Gastrocnemius medialis (tissue), 4 donors: ENCODE data around the gene GPBP1L1. TPM values are rescaled to one million over a fixed set of nuclear protein-coding genes. Genes with fewer than 3 reads are reported as not detected.
A peak's percentile ranks its signal among the peaks of the same experiment; 100 is the strongest.

Experiments
- ATAC-seq, 2 donors: fragments of 150-250 bp; one replicate each; pipeline ENCODE4 v1.9.1; 2016
- DNase-seq, 2 donors: peaks; one replicate each; pipeline ENCODE4 v3.0.0-alpha.2; 2019
- H3K27ac ChIP-seq, 4 donors: fragments of 200-600 bp; sonication (generic); 1 replicate in 1 of 4; 2 replicates in 3 of 4; pipeline ENCODE4 v1.5.1; 2016 to 2018; ENCODE audit warnings: mild to moderate bottlenecking in 2 of 4, moderate library complexity in 1 of 4
- H3K27me3 ChIP-seq, 3 donors: fragments of 200-600 bp; sonication (generic) in 2 of 3; 1 replicate in 1 of 3; 2 replicates in 2 of 3; pipeline versions ENCODE4 v1.5.1 to v1.6.0; 2016 to 2019; ENCODE audit warnings: mild to moderate bottlenecking in 1 of 3, moderate library complexity in 1 of 3
- H3K36me3 ChIP-seq, 2 donors: fragments of 200-600 bp; sonication (generic) in 1 of 2; one replicate each; pipeline ENCODE4 v1.5.1; 2017 to 2018
- H3K4me1 ChIP-seq, 2 donors: fragments of 200-600 bp; sonication (generic) in 1 of 2; one replicate each; pipeline ENCODE4 v1.5.1; 2016 to 2017; ENCODE audit warnings: mild to moderate bottlenecking in 2 of 2
- H3K4me3 ChIP-seq, 4 donors: fragments of 200-600 bp; sonication (generic) in 3 of 4; 1 replicate in 1 of 4; 2 replicates in 3 of 4; pipeline ENCODE4 v1.5.1; 2016 to 2019; ENCODE audit warnings: mild to moderate bottlenecking in 2 of 4
- H3K9me3 ChIP-seq, 3 donors: fragments of 200-600 bp; sonication (generic) in 2 of 3; 1 replicate in 1 of 3; 2 replicates in 2 of 3; pipeline ENCODE4 v1.5.1; 2016 to 2019
- CTCF ChIP-seq, 5 experiments: fragments of 450-650 bp in 3 of 5; fragments of 200-600 bp in 2 of 5; sonication (generic) in 2 of 5; IDR thresholded peaks in 4 of 5; conservative IDR thresholded peaks in 1 of 5; 1 replicate in 4 of 5; 2 replicates in 1 of 5; pipeline ENCODE4 v1.5.1; 2016 to 2019; ENCODE audit warnings: antibody characterized with exemption in 5 of 5, mild to moderate bottlenecking in 3 of 5, moderate library complexity in 3 of 5
- POLR2A ChIP-seq, 2 donors: fragments of 450-650 bp; IDR thresholded peaks; one replicate each; pipeline ENCODE4 v1.6.1; 2017; ENCODE audit warnings: antibody characterized with exemption in 2 of 2, mild to moderate bottlenecking in 2 of 2, moderate library complexity in 2 of 2
- in situ Hi-C, 4 donors: fragments of 200-750 bp; cut with MboI; loops; one replicate each; pipeline versions ENCODE4 v1.15.0 to v1.8.0; 2017; ENCODE audit warnings: low sequenced_read_pairs in 4 of 4
- intact Hi-C: fragments of 100-400 bp; cut with DNase I; formaldehyde crosslinking; loops from one replicate; pipeline ENCODE4 v1.15.1; 2023; ENCODE audit warnings: low total_unique reads
- total RNA-seq, 4 donors: library from RNA; depleted of rRNA; stranded (reverse); fragments of >200 nt; gene quantifications; one replicate each; pipeline versions ENCODE4 v1.1.0 to v1.2.3, GENCODE V29; 2016

Gene GPBP1L1
- total RNA-seq, 4 donors from 2014 or later = 58.5 to 99.5 (median 81.8) TPM

GRCh38 chr1:45586769-45587168, 99.6 kb downstream of the GPBP1L1 start:
- H3K4me3 ChIP-seq = no peak overlapping the region
- peaks cover 23 to 25% of the 10 kb centered on the region in 2 donors for H3K4me1 ChIP-seq
- H3K27ac ChIP-seq = peak overlapping the region in 1 of 4 donors; percentile 3
- no peaks in the 10 kb centered on the region for H3K27me3 ChIP-seq
- no peak for DNase-seq
- no peak for ATAC-seq
- peaks cover 0 to 2% of the 10 kb centered on the region in 2 donors for H3K36me3 ChIP-seq
- in situ Hi-C loops (loop anchor here in 1 of 4 donors (25.0 kb wide), 1 partner anchor 101 kb away; the partner anchor contains the start of genes GPBP1L1 and TMEM69), intact Hi-C loops (loop anchor here (10.0 kb wide), 1 partner anchor 548 kb away; the partner anchor contains the start of gene PIK3R3)
- no peaks in the 10 kb centered on the region for H3K9me3 ChIP-seq
- TF ChIP-seq POLR2A (IDR thresholded peaks at IDR 0.05) = no peak
- TF ChIP-seq CTCF (IDR thresholded peaks at IDR 0.05 in 4 of 5, conservative IDR thresholded peaks at IDR 0.05 in 1 of 5) = no peak

- H3K4me3 ChIP-seq = peak overlapping the region; percentile 82 to 97 (median 94)
- in situ Hi-C loops (loop anchor here in 1 of 4 donors (25.0 kb wide), 1 partner anchor 102 kb away; the partner anchor contains the start of genes GPBP1L1 and TMEM69), intact Hi-C loops (loop anchor here (10.0 kb wide), 1 partner anchor 549 kb away; the partner anchor contains the start of gene PIK3R3)
- H3K4me1 ChIP-seq = peaks cover 23 to 25% of the 10 kb centered on the region in 2 donors
- peak overlapping the region in 3 of 4 donors; percentile 92 to 99 (median 97) for H3K27ac ChIP-seq
- no peaks in the 10 kb centered on the region for H3K27me3 ChIP-seq
- TF ChIP-seq POLR2A (IDR thresholded peaks at IDR 0.05) (no peak), CTCF (IDR thresholded peaks at IDR 0.05 in 4 of 5, conservative IDR thresholded peaks at IDR 0.05 in 1 of 5) (no peak)
- DNase-seq = no peak
- H3K36me3 ChIP-seq = no peaks in the 10 kb centered on the region
- H3K9me3 ChIP-seq = no peaks in the 10 kb centered on the region
- ATAC-seq = no peak
Observed at GRCh38 chr1:45585496-45586075, 100.7 kb downstream of the GPBP1L1 start.

- Histone ChIP-seq H3K9me3 (no peaks in the 10 kb centered on the region), H3K27me3 (no peaks in the 10 kb centered on the region), H3K36me3 (no peaks in the 10 kb centered on the region), H3K4me1 (peaks cover 23 to 25% of the 10 kb centered on the region in 2 donors), H3K4me3 (peak overlapping the region; percentile 82 to 97 (median 94)), H3K27ac (peak overlapping the region; percentile 92 to 99 (median 96))
- in situ Hi-C loops (loop anchor here in 1 of 4 donors (25.0 kb wide), 1 partner anchor 102 kb away; the partner anchor contains the start of genes GPBP1L1 and TMEM69), intact Hi-C loops (loop anchor here (10.0 kb wide), 1 partner anchor 550 kb away; the partner anchor contains the start of gene PIK3R3)
- DNase-seq (no peak), ATAC-seq (no peak)
- TF ChIP-seq CTCF (IDR thresholded peaks at IDR 0.05 in 4 of 5, conservative IDR thresholded peaks at IDR 0.05 in 1 of 5) (no peak), POLR2A (IDR thresholded peaks at IDR 0.05) (no peak)
Observed at GRCh38 chr1:45585110-45585426, 101.3 kb downstream of the GPBP1L1 start.

GRCh38 chr1:45584351-45585109, 101.8 kb downstream of the GPBP1L1 start:
- H3K36me3 ChIP-seq = no peaks in the 10 kb centered on the region
- DNase-seq (peak; percentile 67 to 74), ATAC-seq (peak; percentile 57 to 58)
- TF ChIP-seq POLR2A (IDR thresholded peaks at IDR 0.05) (no peak), CTCF (IDR thresholded peaks at IDR 0.05 in 4 of 5, conservative IDR thresholded peaks at IDR 0.05 in 1 of 5) (no peak)
- H3K4me3 ChIP-seq = peak overlapping the region; percentile 82 to 97 (median 94)
- intact Hi-C loops = loop anchor here (10.0 kb wide), 1 partner anchor 550 kb away; the partner anchor contains the start of gene PIK3R3
- no peaks in the 10 kb centered on the region for H3K27me3 ChIP-seq
- H3K9me3 ChIP-seq = no peaks in the 10 kb centered on the region
- H3K4me1 ChIP-seq = peaks cover 22 to 23% of the 10 kb centered on the region in 2 donors
- in situ Hi-C loops = loop anchor here in 1 of 4 donors (25.0 kb wide), 1 partner anchor 103 kb away; the partner anchor contains the start of genes GPBP1L1 and TMEM69
- H3K27ac ChIP-seq = peak overlapping the region; percentile 92 to 99 (median 96)
